AG09319 (cell line): Measurements from ENCODE around the gene PPP4R2.

Experiments
- DNase-seq: peaks from one replicate; pipeline ENCODE4 v3.0.0-alpha.2; 2010; ENCODE audit warnings: low read depth; ENCODE audit errors: extremely low read depth
- TF ChIP-seq, protein P1 (sequence below): IDR thresholded peaks from 2 replicates; pipeline ENCODE4 v1.5.1; 2011; ENCODE audit warnings: low read depth, mild to moderate bottlenecking, inconsistent platforms, low read length, moderate library complexity

The PPP4R2 gene

GRCh38 chr3:73036694-73037591 is 40.3 kb downstream of the PPP4R2 start:
- TF ChIP-seq, protein P1, sequence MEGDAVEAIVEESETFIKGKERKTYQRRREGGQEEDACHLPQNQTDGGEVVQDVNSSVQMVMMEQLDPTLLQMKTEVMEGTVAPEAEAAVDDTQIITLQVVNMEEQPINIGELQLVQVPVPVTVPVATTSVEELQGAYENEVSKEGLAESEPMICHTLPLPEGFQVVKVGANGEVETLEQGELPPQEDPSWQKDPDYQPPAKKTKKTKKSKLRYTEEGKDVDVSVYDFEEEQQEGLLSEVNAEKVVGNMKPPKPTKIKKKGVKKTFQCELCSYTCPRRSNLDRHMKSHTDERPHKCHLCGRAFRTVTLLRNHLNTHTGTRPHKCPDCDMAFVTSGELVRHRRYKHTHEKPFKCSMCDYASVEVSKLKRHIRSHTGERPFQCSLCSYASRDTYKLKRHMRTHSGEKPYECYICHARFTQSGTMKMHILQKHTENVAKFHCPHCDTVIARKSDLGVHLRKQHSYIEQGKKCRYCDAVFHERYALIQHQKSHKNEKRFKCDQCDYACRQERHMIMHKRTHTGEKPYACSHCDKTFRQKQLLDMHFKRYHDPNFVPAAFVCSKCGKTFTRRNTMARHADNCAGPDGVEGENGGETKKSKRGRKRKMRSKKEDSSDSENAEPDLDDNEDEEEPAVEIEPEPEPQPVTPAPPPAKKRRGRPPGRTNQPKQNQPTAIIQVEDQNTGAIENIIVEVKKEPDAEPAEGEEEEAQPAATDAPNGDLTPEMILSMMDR = no peak
- no peak for DNase-seq

- TF ChIP-seq, protein P1 = no peak
- DNase-seq = no peak
Observed at GRCh38 chr3:73041537-73041936, 44.9 kb downstream of the PPP4R2 start.

DNA sequence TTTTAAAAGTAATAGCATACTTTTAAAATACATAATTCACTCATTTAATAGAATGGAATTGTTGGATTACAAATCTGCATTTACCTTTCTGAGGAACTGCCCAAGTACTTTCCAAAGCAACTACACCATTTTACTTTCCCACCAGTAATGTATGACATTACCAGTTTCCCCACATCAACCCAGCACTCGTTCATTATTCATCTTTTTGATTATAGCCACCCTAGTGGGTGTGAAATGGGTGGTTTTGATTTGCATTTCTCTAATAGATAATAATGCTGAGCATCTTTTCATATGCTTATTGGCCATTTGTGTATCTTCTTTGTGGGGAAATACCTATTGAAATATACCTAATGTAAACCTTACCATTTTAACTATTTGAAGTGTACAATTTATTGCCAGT is 46.8 kb downstream of the PPP4R2 start:
- TF ChIP-seq, protein P1 = no peak

DNA sequence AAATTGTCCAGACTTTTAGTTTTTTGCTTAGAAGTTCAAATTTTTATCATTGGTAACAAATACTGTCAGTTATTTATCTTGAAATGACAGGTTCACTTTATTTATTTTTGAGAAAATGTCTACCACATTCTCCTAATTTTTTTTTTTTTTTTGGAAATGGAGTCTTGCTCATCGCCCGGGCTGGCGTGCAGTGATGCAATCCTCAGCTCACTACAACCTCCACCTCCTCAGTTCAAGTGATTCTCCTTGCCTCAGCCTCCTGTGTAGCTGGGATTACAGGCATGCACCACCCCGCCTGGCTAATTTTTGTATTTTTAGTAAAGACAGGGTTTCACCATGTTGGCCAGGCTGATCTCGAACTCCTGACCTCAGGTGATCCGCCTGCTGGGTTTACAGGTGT is 48.8 kb downstream of the PPP4R2 start:
- TF ChIP-seq, protein P1 = no peak
- no peak for DNase-seq

More for the DNA sequence above, 46.8 kb downstream of the PPP4R2 start:
- DNase-seq = no peak

- no peak for DNase-seq
- TF ChIP-seq, protein P1 = no peak
Observed at GRCh38 chr3:73046195-73046594, 49.6 kb downstream of the PPP4R2 start.

DNA sequence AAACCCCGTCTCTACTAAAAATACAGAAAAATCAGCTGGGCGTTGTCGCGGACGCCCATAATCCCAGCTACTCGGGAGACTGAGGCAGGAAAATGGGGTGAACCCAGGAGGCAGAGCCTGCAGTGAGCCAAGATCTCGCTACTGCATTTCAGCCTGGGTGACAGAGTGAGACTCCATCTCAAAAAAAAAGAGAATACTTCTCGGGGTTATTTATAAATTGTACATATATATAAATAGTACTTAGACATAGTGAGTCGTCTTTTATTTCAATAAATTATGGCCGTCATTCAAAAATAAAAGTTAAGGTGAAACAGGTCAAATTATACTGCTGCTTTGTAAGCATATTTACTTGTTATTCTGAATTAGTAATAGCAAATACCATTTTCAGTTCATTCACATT is 52.7 kb downstream of the PPP4R2 start:
- no peak for DNase-seq
- TF ChIP-seq, protein P1 = no peak

GRCh38 chr3:73052857-73053256 is 56.2 kb downstream of the PPP4R2 start:
- DNase-seq = no peak
- TF ChIP-seq, protein P1 = no peak
